Cardiac muscle cell (in vitro differentiated cells and primary cell): Measurements from ENCODE around the gene MYH15. TPM values are rescaled to one million over a fixed set of nuclear protein-coding genes. Genes with fewer than 3 reads are reported as not detected.

Source experiments
- DNase-seq, 2 donors: peaks; one replicate each; pipeline versions ENCODE4 v3.0.0 to v3.0.0-alpha.2; 2010 to 2017; ENCODE audit warnings: low read depth in 1 of 2, low spot score in 1 of 2
- H3K27ac ChIP-seq: fragments of 200-600 bp; sonication (generic); 2 replicates; pipeline ENCODE4 v1.5.1; 2016
- H3K27me3 ChIP-seq: fragments of 200-600 bp; sonication (generic); 2 replicates; pipeline ENCODE4 v1.6.0; 2016; ENCODE audit warnings: control low read depth
- H3K36me3 ChIP-seq: fragments of 200-600 bp; sonication (generic); 2 replicates; pipeline ENCODE4 v1.5.1; 2016; ENCODE audit warnings: control low read depth
- H3K4me1 ChIP-seq: fragments of 200-600 bp; sonication (generic); 2 replicates; pipeline ENCODE4 v1.8.1; 2017; ENCODE audit warnings: low read depth, mild to moderate bottlenecking, mixed run types
- H3K4me3 ChIP-seq: fragments of 200-600 bp; sonication (generic); 2 replicates; pipeline ENCODE4 v1.5.1; 2016; ENCODE audit warnings: mild to moderate bottlenecking
- H3K9me3 ChIP-seq: fragments of 200-600 bp; sonication (generic); 2 replicates; pipeline ENCODE4 v1.5.1; 2017; ENCODE audit warnings: low read depth, mild to moderate bottlenecking, control low read depth
- CTCF ChIP-seq: IDR thresholded peaks from 2 replicates; pipeline ENCODE4 v1.5.1; 2012; ENCODE audit warnings: low read depth, mild to moderate bottlenecking, low read length
- polyA plus RNA-seq: library from polyadenylated mRNA; unstranded; fragments of >200 nt; fragmentation: Nextera tagmentation; extraction: Ambion mirVana; gene quantifications from 2 replicates; pipeline ENCODE4 v1.2.1, GENCODE V29; 2016
- total RNA-seq: library from RNA; depleted of rRNA; stranded (reverse); fragments of >200 nt; gene quantifications from 2 replicates; pipeline ENCODE4 v1.2.3, GENCODE V29; 2016

MYH15 gene
- total and polyA plus RNA-seq, 2 experiments from 2014 or later, result 0.24 to 0.55 TPM

DNA sequence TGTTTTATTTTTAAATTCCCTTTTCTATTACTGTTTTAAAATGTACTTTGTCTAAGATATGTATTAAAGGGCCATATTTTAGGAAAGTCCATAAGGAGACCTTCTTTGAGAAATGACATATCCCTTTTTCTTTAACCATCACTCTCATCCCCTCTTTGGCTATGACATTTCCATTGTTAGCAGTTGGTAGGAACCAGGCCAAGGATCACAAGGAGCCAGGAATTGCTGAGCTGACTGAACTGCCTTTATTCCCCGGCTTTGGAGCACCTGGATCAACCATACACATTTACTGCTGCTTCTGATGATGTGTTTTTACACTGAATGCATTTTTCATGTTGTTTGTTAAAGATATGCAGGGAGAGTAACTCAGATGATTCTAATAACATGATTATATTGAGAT, 134.4 kb downstream of the MYH15 start:
- no peak overlapping the region for H3K4me3 ChIP-seq
- TF ChIP-seq CTCF, result no peak
- no peaks in the 10 kb centered on the region for H3K4me1 ChIP-seq
- H3K27me3 ChIP-seq, result no peaks in the 10 kb centered on the region
- no peak overlapping the region for H3K27ac ChIP-seq
- no peaks in the 10 kb centered on the region for H3K36me3 ChIP-seq
- DNase-seq, result no peak
- H3K9me3 ChIP-seq, result no peaks in the 10 kb centered on the region

DNA sequence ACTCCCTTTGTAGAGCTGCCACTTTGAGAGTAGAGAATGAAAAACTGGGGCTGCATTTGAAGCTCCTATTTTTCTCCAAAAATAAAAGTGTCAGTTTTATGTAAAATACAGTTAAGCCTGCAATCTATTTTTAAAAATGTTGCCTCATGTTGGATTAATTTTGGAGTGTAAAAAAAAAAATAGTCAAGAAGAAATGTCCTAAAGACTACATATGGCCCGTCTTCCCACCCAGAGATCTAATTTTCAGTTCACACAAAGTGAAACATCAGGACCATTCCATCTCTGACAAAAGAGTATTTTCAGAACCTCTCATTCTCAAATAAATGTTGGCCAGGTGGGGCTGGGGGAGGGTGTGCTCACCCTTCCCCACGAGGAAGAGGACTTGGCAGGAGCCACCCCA, 151.4 kb downstream of the MYH15 start:
- Histone ChIP-seq H3K4me3 (no peak overlapping the region), H3K27ac (no peak overlapping the region), H3K9me3 (no peaks in the 10 kb centered on the region), H3K4me1 (no peaks in the 10 kb centered on the region), H3K27me3 (no peaks in the 10 kb centered on the region), H3K36me3 (no peaks in the 10 kb centered on the region)
- no peak for TF ChIP-seq CTCF
- DNase-seq, result no peak

- no peak for TF ChIP-seq CTCF
- Histone ChIP-seq H3K9me3 (no peaks in the 10 kb centered on the region), H3K27ac (no peak overlapping the region), H3K36me3 (no peaks in the 10 kb centered on the region), H3K4me1 (no peaks in the 10 kb centered on the region), H3K4me3 (no peak overlapping the region), H3K27me3 (no peaks in the 10 kb centered on the region)
- no peak for DNase-seq
These were observed 153.4 kb downstream of the MYH15 start for GRCh38 chr3:108357042-108357441.

- Histone ChIP-seq H3K4me3 (no peak overlapping the region), H3K27ac (no peak overlapping the region), H3K9me3 (no peaks in the 10 kb centered on the region), H3K4me1 (no peaks in the 10 kb centered on the region), H3K27me3 (no peaks in the 10 kb centered on the region), H3K36me3 (no peaks in the 10 kb centered on the region)
- no peak for TF ChIP-seq CTCF
- no peak for DNase-seq
These were observed 155.8 kb downstream of the MYH15 start for GRCh38 chr3:108354562-108354961.

- no peaks in the 10 kb centered on the region for H3K4me1 ChIP-seq
- no peak overlapping the region for H3K27ac ChIP-seq
- H3K36me3 ChIP-seq, result no peaks in the 10 kb centered on the region
- no peaks in the 10 kb centered on the region for H3K9me3 ChIP-seq
- no peaks in the 10 kb centered on the region for H3K27me3 ChIP-seq
- DNase-seq, result no peak
- TF ChIP-seq CTCF, result no peak
- no peak overlapping the region for H3K4me3 ChIP-seq
These were observed 158.2 kb downstream of the MYH15 start for GRCh38 chr3:108352176-108352575.
